SK-N-SH (cell line): Measurements from ENCODE around the gene NEK6. TPM values are rescaled to one million over a fixed set of nuclear protein-coding genes. Genes with fewer than 3 reads are reported as not detected.
A peak's percentile ranks its signal among the peaks of the same experiment; 100 is the strongest.

Source experiments
- CTCF ChIA-PET: fragments of 300-600, 350-600 bp; formaldehyde crosslinking; extraction: SDS; loops from one replicate; lab custom pipeline; 2021; lab: Yijun Ruan, JAX
- POLR2A ChIA-PET: fragments of 350-600 bp; sonication (Branson Sonifier 250); formaldehyde crosslinking; extraction: SDS; loops from one replicate; lab custom pipeline; 2020; ENCODE audit warnings: antibody characterized with exemption, inconsistent platforms; lab: Yijun Ruan, JAX
- DNase-seq: peaks from one replicate; pipeline ENCODE4 v3.0.0; 2012
- H2AFZ ChIP-seq: fragments of 200-600 bp; sonication (generic); 2 replicates; pipeline ENCODE4 v1.8.1; 2016; ENCODE audit warnings: antibody characterized with exemption, mild to moderate bottlenecking, low read depth
- H3F3A ChIP-seq: fragments of 200-600 bp; sonication (generic); replicated peaks from 2 replicates; pipeline ENCODE3; 2016; ENCODE audit warnings: antibody characterized with exemption, mild to moderate bottlenecking; ENCODE audit not compliant: insufficient read depth
- H3K27ac ChIP-seq, 2 experiments: fragments of 200-500 bp in 1 of 2; fragments of 200-600 bp in 1 of 2; sonication (Bioruptor generic) in 1 of 2; sonication (generic), shearing (Covaris generic) in 1 of 2; 2 replicates each; pipeline versions ENCODE4 v1.5.1 to v1.6.1; 2014 to 2016; ENCODE audit warnings: low read depth in 2 of 2, inconsistent platforms in 1 of 2, low read length in 1 of 2, mild to moderate bottlenecking in 1 of 2, mixed read lengths in 1 of 2
- H3K27me3 ChIP-seq: fragments of 200-600 bp; sonication (generic), shearing (Covaris generic); 2 replicates; pipeline ENCODE4 v1.6.1; 2016; ENCODE audit warnings: mixed run types; ENCODE audit not compliant: insufficient read depth
- H3K36me3 ChIP-seq, 2 experiments: fragments of 200-500 bp in 1 of 2; fragments of 200-600 bp in 1 of 2; sonication (Bioruptor generic) in 1 of 2; sonication (generic) in 1 of 2; replicated peaks in 1 of 2; 2 replicates each; pipeline versions ENCODE3 to v1.5.1; 2014 to 2016; ENCODE audit warnings: low read length in 1 of 2, mild to moderate bottlenecking in 1 of 2; ENCODE audit not compliant: insufficient read depth in 2 of 2, control insufficient read depth in 1 of 2
- H3K4me1 ChIP-seq, 2 experiments: fragments of 200-500 bp in 1 of 2; fragments of 200-600 bp in 1 of 2; sonication (Bioruptor generic) in 1 of 2; sonication (generic), shearing (Covaris generic) in 1 of 2; 2 replicates each; pipeline versions ENCODE4 v1.5.1 to v1.6.1; 2014 to 2016; ENCODE audit warnings: low read depth in 1 of 2, low read length in 1 of 2, mixed run types in 1 of 2; ENCODE audit not compliant: insufficient read depth in 2 of 2, control insufficient read depth in 1 of 2
- H3K4me2 ChIP-seq: fragments of 200-600 bp; sonication (generic), shearing (Covaris generic); 2 replicates; pipeline ENCODE4 v1.6.1; 2017; ENCODE audit warnings: mixed run types
- H3K4me3 ChIP-seq, 2 experiments: fragments of 200-500 bp in 1 of 2; fragments of 200-600 bp in 1 of 2; sonication (Bioruptor generic) in 1 of 2; sonication (generic), shearing (Covaris generic) in 1 of 2; 2 replicates each; pipeline versions ENCODE4 v1.5.1 to v1.8.1; 2014 to 2016; ENCODE audit warnings: low read depth in 2 of 2, inconsistent platforms in 1 of 2, low read length in 1 of 2, mild to moderate bottlenecking in 1 of 2, mixed read lengths in 1 of 2, moderate library complexity in 1 of 2
- H3K79me2 ChIP-seq: fragments of 200-600 bp; sonication (generic); 2 replicates; pipeline ENCODE4 v1.8.1; 2017; ENCODE audit warnings: mild to moderate bottlenecking; ENCODE audit not compliant: insufficient read depth
- H3K9ac ChIP-seq: fragments of 200-600 bp; sonication (generic); 2 replicates; pipeline ENCODE4 v1.6.1; 2017; ENCODE audit warnings: mixed run types
- H3K9me2 ChIP-seq: fragments of 200-600 bp; sonication (generic); 2 replicates; pipeline ENCODE4 v1.6.1; 2017; ENCODE audit warnings: mixed run types
- H3K9me3 ChIP-seq: fragments of 200-600 bp; sonication (generic); 2 replicates; pipeline ENCODE4 v1.6.1; 2017; ENCODE audit warnings: mixed run types, mild to moderate bottlenecking, moderate library complexity
- H4K20me1 ChIP-seq: fragments of 200-600 bp; sonication (generic); 2 replicates; pipeline ENCODE4 v1.6.1; 2017; ENCODE audit warnings: mild to moderate bottlenecking, mixed run types; ENCODE audit not compliant: insufficient read depth
- ELF1 ChIP-seq: IDR thresholded peaks from 2 replicates; pipeline ENCODE4 v1.4.0; 2012
- EZH2phosphoT487 ChIP-seq: fragments of 200-600 bp; sonication (generic); IDR thresholded peaks from 2 replicates; pipeline ENCODE4 v1.6.1; 2017; ENCODE audit warnings: low read depth, mixed run types, mild to moderate bottlenecking, antibody characterized with exemption, moderate library complexity, borderline replicate concordance
- FOSL2 ChIP-seq: IDR thresholded peaks from 2 replicates; pipeline ENCODE4 v1.4.0; 2012; ENCODE audit warnings: low read depth, mild to moderate bottlenecking, moderate library complexity, borderline replicate concordance
- GATA2 ChIP-seq: sonication (generic); formaldehyde crosslinking; IDR thresholded peaks from 2 replicates; pipeline ENCODE4 v1.5.0; 2020; ENCODE audit warnings: mild to moderate bottlenecking, missing genetic modification reagents
- MXI1 ChIP-seq: IDR thresholded peaks from 2 replicates; pipeline ENCODE4 v1.6.1; 2012; ENCODE audit warnings: mild to moderate bottlenecking, low read depth, low read length, improper control_type of control experiment
- NFIC ChIP-seq: IDR thresholded peaks from 2 replicates; pipeline ENCODE4 v1.4.0; 2012; ENCODE audit warnings: borderline replicate concordance
- NRF1 ChIP-seq: IDR thresholded peaks from 2 replicates; pipeline ENCODE4 v1.6.1; 2012; ENCODE audit warnings: low read depth, mild to moderate bottlenecking, low read length
- POLR2AphosphoS5 ChIP-seq: IDR thresholded peaks from 2 replicates; pipeline ENCODE4 v1.6.1; 2012; ENCODE audit warnings: low read depth, low read length
- RCOR1 ChIP-seq: fragments of 150-350 bp; IDR thresholded peaks from 2 replicates; pipeline ENCODE4 v1.6.1; 2017; ENCODE audit warnings: antibody characterized with exemption, low read length
- RXRA ChIP-seq: IDR thresholded peaks from 2 replicates; pipeline ENCODE4 v1.4.0; 2012; ENCODE audit warnings: low read depth, mild to moderate bottlenecking, borderline replicate concordance
- SIN3A ChIP-seq: IDR thresholded peaks from 2 replicates; pipeline ENCODE4 v1.6.1; 2012; ENCODE audit warnings: low read depth, mild to moderate bottlenecking, low read length, moderate library complexity, borderline replicate concordance
- SMC3 ChIP-seq: IDR thresholded peaks from 2 replicates; pipeline ENCODE4 v1.6.1; 2012; ENCODE audit warnings: low read depth, low read length, improper control_type of control experiment
- TAF1 ChIP-seq: IDR thresholded peaks from 2 replicates; pipeline ENCODE4 v1.6.1; 2012; ENCODE audit warnings: low read depth, mild to moderate bottlenecking, low read length, moderate library complexity, borderline replicate concordance
- WGBS: methylation state at CpG from one replicate; pipeline ENCODE4 v1.1.6; 2017; ENCODE audit warnings: low lambda C conversion rate; 5-methylcytosine and 5-hydroxymethylcytosine counted together
- polyA plus RNA-seq, 3 experiments: library from polyadenylated mRNA; depleted of rRNA; stranded (reverse); fragments of >200 nt; gene quantifications; 2 replicates each; pipeline ENCODE4 v1.2.3, GENCODE V29; 2012
- TF ChIP-seq, protein P1 (sequence below): IDR thresholded peaks from 2 replicates; pipeline ENCODE4; 2012
- TF ChIP-seq, protein P2 (sequence below): fragments of 200-600 bp; sonication (generic); IDR thresholded peaks from 2 replicates; pipeline ENCODE4 v1.6.1; 2017; ENCODE audit warnings: antibody characterized with exemption, mild to moderate bottlenecking, moderate library complexity
- TF ChIP-seq, protein P3 (sequence below): IDR thresholded peaks from 2 replicates; pipeline ENCODE4 v1.6.1; 2012; ENCODE audit warnings: mild to moderate bottlenecking, low read depth, low read length, moderate library complexity
- TF ChIP-seq, protein P4 (sequence below): fragments of 150-350 bp; IDR thresholded peaks from 2 replicates; pipeline ENCODE4 v1.6.1; 2017; ENCODE audit warnings: antibody characterized with exemption, low read length, low read depth, borderline replicate concordance
- TF ChIP-seq, protein P5 (sequence below): IDR thresholded peaks from 2 replicates; pipeline ENCODE4 v1.4.0; 2012; ENCODE audit warnings: low read depth, borderline replicate concordance
- TF ChIP-seq, protein P6 (sequence below): IDR thresholded peaks from 2 replicates; pipeline ENCODE4 v1.4.0; 2012; ENCODE audit warnings: low read depth
- TF ChIP-seq, protein P7 (sequence below): fragments of 150-350 bp; IDR thresholded peaks from 2 replicates; pipeline ENCODE4 v1.6.1; 2016; ENCODE audit warnings: mild to moderate bottlenecking, low read depth, low read length

Gene NEK6
- polyA plus RNA-seq, 1 of the 3 experiments (the other 2 are of a cell fraction) = 89.8 TPM

DNA sequence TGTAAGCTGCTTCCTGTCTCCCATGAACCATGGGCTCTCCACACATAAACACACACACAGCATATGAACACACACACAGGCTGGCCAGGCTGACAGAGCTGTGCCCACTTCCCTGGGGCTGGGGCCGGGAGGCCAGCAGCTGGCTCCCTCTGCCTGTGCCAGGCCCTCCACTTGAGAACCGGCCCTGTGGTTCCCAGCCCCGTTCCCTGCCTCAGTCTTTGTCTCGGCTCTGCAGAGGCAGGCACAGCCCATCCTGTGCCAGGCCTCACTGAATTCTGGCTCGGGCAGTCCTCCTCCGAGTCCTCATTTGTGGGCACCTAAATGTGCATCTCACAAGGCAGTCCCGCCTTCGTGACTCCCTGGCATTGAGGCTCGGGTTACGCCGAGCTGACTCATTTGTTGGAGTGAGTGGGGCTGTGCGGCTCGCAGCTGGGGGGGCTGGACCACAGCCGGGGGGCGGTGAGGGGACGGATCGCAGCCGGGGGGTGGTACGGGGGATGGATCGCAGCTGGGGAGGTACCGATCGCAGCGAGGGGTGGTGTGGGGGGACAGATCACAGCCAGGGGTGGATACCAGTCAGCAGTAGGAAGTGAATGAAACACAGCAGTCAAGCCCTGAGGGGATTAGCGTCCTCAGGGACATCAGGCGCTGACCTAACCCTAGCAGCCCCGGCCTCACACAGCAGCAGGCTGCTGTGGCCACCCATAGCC is 85.2 kb downstream of the NEK6 start:
- Histone ChIP-seq H3K9me3 (no peaks in the 10 kb centered on the region), H3K79me2 (no peaks in the 10 kb centered on the region), H3K9me2 (no peaks in the 10 kb centered on the region), H3K9ac (peak overlapping the region; percentile 34; the same call in 1 of the 2 replicates), H3K27me3 (no peaks in the 10 kb centered on the region), H2AFZ (no peak overlapping the region), H3K4me3 (no peak overlapping the region), H3K36me3 (peaks cover 8 to 39% of the 10 kb centered on the region in 2 experiments), H3K27ac (peak overlapping the region; percentile 20 to 78; a peak in 3 of 4 replicates), H3K4me1 (peaks cover 15 to 16% of the 10 kb centered on the region in 2 experiments; a peak in 3 of 4 replicates), H4K20me1 (no peaks in the 10 kb centered on the region), H3K4me2 (peak overlapping the region; percentile 68; the same call in 1 of the 2 replicates), H3F3A (peaks cover 13% of the 10 kb centered on the region)
- DNase-seq = no peak
- 15% methylated on average over 17 of the region's 26 CpGs for WGBS
- ChIA-PET CTCF (interaction anchor here (1.1 to 1.7 kb wide), 3 partner anchors 15 to 216 kb away, joined by 3 to 6 read pairs (median 4); no protein-coding TSS in a partner anchor), POLR2A (no interaction called here)
- TF ChIP-seq SIN3A (no peak), RCOR1 (no peak), POLR2AphosphoS5 (peak; percentile 49), ELF1 (no peak), GATA2 (CRISPR knock-in tag) (no peak), NRF1 (no peak), EZH2phosphoT487 (no peak), SMC3 (no peak), TAF1 (no peak), FOSL2 (peak; percentile 92), MXI1 (no peak), NFIC (peak; percentile 52; the same call in 1 of the 2 replicates), RXRA (no peak)
- TF ChIP-seq, protein P1, sequence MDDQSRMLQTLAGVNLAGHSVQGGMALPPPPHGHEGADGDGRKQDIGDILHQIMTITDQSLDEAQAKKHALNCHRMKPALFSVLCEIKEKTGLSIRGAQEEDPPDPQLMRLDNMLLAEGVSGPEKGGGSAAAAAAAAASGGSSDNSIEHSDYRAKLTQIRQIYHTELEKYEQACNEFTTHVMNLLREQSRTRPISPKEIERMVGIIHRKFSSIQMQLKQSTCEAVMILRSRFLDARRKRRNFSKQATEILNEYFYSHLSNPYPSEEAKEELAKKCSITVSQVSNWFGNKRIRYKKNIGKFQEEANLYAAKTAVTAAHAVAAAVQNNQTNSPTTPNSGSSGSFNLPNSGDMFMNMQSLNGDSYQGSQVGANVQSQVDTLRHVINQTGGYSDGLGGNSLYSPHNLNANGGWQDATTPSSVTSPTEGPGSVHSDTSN = peak; percentile 45
- TF ChIP-seq, protein P2, sequence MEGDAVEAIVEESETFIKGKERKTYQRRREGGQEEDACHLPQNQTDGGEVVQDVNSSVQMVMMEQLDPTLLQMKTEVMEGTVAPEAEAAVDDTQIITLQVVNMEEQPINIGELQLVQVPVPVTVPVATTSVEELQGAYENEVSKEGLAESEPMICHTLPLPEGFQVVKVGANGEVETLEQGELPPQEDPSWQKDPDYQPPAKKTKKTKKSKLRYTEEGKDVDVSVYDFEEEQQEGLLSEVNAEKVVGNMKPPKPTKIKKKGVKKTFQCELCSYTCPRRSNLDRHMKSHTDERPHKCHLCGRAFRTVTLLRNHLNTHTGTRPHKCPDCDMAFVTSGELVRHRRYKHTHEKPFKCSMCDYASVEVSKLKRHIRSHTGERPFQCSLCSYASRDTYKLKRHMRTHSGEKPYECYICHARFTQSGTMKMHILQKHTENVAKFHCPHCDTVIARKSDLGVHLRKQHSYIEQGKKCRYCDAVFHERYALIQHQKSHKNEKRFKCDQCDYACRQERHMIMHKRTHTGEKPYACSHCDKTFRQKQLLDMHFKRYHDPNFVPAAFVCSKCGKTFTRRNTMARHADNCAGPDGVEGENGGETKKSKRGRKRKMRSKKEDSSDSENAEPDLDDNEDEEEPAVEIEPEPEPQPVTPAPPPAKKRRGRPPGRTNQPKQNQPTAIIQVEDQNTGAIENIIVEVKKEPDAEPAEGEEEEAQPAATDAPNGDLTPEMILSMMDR = no peak
- TF ChIP-seq, protein P3, sequence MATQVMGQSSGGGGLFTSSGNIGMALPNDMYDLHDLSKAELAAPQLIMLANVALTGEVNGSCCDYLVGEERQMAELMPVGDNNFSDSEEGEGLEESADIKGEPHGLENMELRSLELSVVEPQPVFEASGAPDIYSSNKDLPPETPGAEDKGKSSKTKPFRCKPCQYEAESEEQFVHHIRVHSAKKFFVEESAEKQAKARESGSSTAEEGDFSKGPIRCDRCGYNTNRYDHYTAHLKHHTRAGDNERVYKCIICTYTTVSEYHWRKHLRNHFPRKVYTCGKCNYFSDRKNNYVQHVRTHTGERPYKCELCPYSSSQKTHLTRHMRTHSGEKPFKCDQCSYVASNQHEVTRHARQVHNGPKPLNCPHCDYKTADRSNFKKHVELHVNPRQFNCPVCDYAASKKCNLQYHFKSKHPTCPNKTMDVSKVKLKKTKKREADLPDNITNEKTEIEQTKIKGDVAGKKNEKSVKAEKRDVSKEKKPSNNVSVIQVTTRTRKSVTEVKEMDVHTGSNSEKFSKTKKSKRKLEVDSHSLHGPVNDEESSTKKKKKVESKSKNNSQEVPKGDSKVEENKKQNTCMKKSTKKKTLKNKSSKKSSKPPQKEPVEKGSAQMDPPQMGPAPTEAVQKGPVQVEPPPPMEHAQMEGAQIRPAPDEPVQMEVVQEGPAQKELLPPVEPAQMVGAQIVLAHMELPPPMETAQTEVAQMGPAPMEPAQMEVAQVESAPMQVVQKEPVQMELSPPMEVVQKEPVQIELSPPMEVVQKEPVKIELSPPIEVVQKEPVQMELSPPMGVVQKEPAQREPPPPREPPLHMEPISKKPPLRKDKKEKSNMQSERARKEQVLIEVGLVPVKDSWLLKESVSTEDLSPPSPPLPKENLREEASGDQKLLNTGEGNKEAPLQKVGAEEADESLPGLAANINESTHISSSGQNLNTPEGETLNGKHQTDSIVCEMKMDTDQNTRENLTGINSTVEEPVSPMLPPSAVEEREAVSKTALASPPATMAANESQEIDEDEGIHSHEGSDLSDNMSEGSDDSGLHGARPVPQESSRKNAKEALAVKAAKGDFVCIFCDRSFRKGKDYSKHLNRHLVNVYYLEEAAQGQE = no peak
- TF ChIP-seq, protein P4, sequence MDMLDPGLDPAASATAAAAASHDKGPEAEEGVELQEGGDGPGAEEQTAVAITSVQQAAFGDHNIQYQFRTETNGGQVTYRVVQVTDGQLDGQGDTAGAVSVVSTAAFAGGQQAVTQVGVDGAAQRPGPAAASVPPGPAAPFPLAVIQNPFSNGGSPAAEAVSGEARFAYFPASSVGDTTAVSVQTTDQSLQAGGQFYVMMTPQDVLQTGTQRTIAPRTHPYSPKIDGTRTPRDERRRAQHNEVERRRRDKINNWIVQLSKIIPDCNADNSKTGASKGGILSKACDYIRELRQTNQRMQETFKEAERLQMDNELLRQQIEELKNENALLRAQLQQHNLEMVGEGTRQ = no peak
- TF ChIP-seq, protein P5, sequence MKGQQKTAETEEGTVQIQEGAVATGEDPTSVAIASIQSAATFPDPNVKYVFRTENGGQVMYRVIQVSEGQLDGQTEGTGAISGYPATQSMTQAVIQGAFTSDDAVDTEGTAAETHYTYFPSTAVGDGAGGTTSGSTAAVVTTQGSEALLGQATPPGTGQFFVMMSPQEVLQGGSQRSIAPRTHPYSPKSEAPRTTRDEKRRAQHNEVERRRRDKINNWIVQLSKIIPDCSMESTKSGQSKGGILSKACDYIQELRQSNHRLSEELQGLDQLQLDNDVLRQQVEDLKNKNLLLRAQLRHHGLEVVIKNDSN = no peak
- TF ChIP-seq, protein P6, sequence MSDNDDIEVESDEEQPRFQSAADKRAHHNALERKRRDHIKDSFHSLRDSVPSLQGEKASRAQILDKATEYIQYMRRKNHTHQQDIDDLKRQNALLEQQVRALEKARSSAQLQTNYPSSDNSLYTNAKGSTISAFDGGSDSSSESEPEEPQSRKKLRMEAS = peak; percentile 83
- TF ChIP-seq, protein P7, sequence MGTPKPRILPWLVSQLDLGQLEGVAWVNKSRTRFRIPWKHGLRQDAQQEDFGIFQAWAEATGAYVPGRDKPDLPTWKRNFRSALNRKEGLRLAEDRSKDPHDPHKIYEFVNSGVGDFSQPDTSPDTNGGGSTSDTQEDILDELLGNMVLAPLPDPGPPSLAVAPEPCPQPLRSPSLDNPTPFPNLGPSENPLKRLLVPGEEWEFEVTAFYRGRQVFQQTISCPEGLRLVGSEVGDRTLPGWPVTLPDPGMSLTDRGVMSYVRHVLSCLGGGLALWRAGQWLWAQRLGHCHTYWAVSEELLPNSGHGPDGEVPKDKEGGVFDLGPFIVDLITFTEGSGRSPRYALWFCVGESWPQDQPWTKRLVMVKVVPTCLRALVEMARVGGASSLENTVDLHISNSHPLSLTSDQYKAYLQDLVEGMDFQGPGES = no peak
